ENCODE data around the gene ALDH2. TPM values are rescaled to one million over a fixed set of nuclear protein-coding genes. Genes with fewer than 3 reads are reported as not detected.

The ALDH2 gene
- total and polyA plus RNA-seq, 2 of the 8 experiments (the other 6 are each of a cell fraction or from before 2014, with no cell fraction given), result 25.4 to 43.8 TPM

DNA sequence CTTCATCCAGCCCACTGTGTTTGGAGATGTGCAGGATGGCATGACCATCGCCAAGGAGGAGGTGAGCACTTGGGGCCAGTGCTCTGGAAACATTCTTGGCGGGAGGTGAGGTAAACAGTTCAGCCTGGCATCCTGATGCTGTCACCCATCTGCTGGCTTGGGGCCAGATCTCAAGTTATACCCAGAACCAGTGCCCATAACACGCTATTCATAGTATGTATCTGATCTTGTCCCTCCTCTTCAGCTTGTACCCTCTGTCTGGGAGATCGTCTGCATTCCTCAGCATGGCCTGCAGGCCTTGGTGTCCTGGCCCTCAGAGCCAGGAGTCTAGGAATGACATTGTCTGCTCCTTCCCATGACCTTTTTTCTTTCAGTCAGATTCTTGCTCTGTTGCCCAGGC lies 31.4 kb downstream of the ALDH2 start:
- Histone ChIP-seq H3K23me2 (ENCODE audit: low read depth, low read length) (no peaks in the 10 kb centered on the region), H4K20me1 (replicated peaks in 1 of 2; ENCODE audit: control insufficient read depth in 1 of 2, insufficient read depth in 2 of 2, low read length in 2 of 2) (no peaks in the 10 kb centered on the region), H3K23ac (ENCODE audit: insufficient read length) (no peak overlapping the region), H4K91ac (replicated peaks; ENCODE audit: insufficient read length, low read length) (no peak overlapping the region), H3K4me3 (ENCODE audit: extremely low read depth in 1 of 4, insufficient read depth in 2 of 4, low read depth in 3 of 4, low read length in 4 of 4) (no peak overlapping the region), H2AFZ (ENCODE audit: low read length) (no peak overlapping the region), H2AK5ac (ENCODE audit: low read depth, low read length) (no peak overlapping the region), H3K4ac (replicated peaks; ENCODE audit: insufficient read length, low read depth, low read length) (no peak overlapping the region), H2BK5ac (ENCODE audit: low read depth, low read length) (no peak overlapping the region), H4K5ac (ENCODE audit: insufficient read length, low read depth, low read length) (no peak overlapping the region), H3K79me2 (ENCODE audit: control insufficient read depth in 1 of 2, insufficient read depth in 2 of 2, low read length in 2 of 2) (no peaks in the 10 kb centered on the region), H3K79me1 (ENCODE audit: low read depth, low read length) (no peaks in the 10 kb centered on the region), H2BK15ac (ENCODE audit: low read length) (no peak overlapping the region), H3K56ac (replicated peaks; ENCODE audit: insufficient read length, low read depth, low read length) (no peak overlapping the region), H3K4me1 (replicated peaks in 1 of 4; ENCODE audit: control insufficient read depth in 3 of 4, insufficient read depth in 4 of 4, low read length in 3 of 4) (no peaks in the 10 kb centered on the region), H3K36me3 (ENCODE audit: control insufficient read depth in 2 of 4, insufficient read depth in 4 of 4, low read length in 3 of 4) (peaks cover 7 to 29% (median 20%) of the 10 kb centered on the region in 4 experiments; a peak in 7 of 8 replicates), H3K9me3 (ENCODE audit: insufficient read depth in 2 of 2, low read depth in 1 of 2, low read length in 1 of 2) (no peaks in the 10 kb centered on the region), H3K14ac (ENCODE audit: insufficient read length) (no peak overlapping the region), H3K27ac (ENCODE audit: low read depth, low read length) (no peak overlapping the region), H2BK12ac (ENCODE audit: low read depth, low read length) (no peak overlapping the region), H3K18ac (ENCODE audit: extremely low read depth, low read length) (no peak overlapping the region), H3K27me3 (replicated peaks in 1 of 4; ENCODE audit: control insufficient read depth in 3 of 4, extremely low read depth in 1 of 4, insufficient read depth in 3 of 4, low read length in 3 of 4) (no peaks in the 10 kb centered on the region), H3K4me2 (ENCODE audit: insufficient read depth in 1 of 2, low read depth in 2 of 2, low read length in 2 of 2) (no peak overlapping the region), H2BK20ac (ENCODE audit: low read length) (no peak overlapping the region), H3K9ac (replicated peaks in 1 of 4; ENCODE audit: extremely low read depth in 1 of 4, low read depth in 3 of 4, low read length in 3 of 4) (no peak overlapping the region), H4K8ac (ENCODE audit: extremely low read depth, insufficient read depth, low read length) (no peak overlapping the region), H2BK120ac (replicated peaks; ENCODE audit: low read depth, low read length) (no peak overlapping the region)
- CTCF ChIA-PET (ENCODE audit: partially characterized antibody), result interaction anchor here (1.0 to 1.9 kb wide), 2 partner anchors 10 to 44 kb away, joined by 3 to 4 read pairs; no protein-coding TSS in a partner anchor
- FAIRE-seq (no peak), DNase-seq (ENCODE audit: low read depth in 1 of 2, low spot score in 2 of 2) (no peak)
- TF ChIP-seq RNF2 (IDR thresholded peaks at IDR 0.05; ENCODE audit: borderline replicate concordance, low read depth, low read length, missing control alignments, poor library complexity, severe bottlenecking) (no peak), NANOG (IDR thresholded peaks at IDR 0.05; ENCODE audit: insufficient read depth, low read depth, low read length, poor library complexity, severe bottlenecking) (no peak), SP4 (IDR thresholded peaks at IDR 0.05; ENCODE audit: low read length) (no peak), CHD2 (IDR thresholded peaks at IDR 0.05; ENCODE audit: low read length) (no peak), EP300 (IDR thresholded peaks at IDR 0.05; ENCODE audit: borderline replicate concordance in 1 of 2, low read depth in 2 of 2, low read length in 2 of 2) (no peak), SP1 (IDR thresholded peaks at IDR 0.05; ENCODE audit: low read depth, low read length) (no peak), GABPA (IDR thresholded peaks at IDR 0.05; ENCODE audit: borderline replicate concordance, insufficient read depth, low read length) (no peak)
- TF ChIP-seq, protein P1, sequence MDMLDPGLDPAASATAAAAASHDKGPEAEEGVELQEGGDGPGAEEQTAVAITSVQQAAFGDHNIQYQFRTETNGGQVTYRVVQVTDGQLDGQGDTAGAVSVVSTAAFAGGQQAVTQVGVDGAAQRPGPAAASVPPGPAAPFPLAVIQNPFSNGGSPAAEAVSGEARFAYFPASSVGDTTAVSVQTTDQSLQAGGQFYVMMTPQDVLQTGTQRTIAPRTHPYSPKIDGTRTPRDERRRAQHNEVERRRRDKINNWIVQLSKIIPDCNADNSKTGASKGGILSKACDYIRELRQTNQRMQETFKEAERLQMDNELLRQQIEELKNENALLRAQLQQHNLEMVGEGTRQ (IDR thresholded peaks at IDR 0.05; ENCODE audit: low read length), result no peak
- 99% methylated on average over 4 of the region's 4 CpGs; no CpG with 5 or more reads in 1 of the 2 experiments for WGBS, 2 experiments (ENCODE audit: extremely low coverage in 1 of 2, insufficient coverage in 1 of 2, insufficient read length in 1 of 2, insufficient replicate concordance in 2 of 2, low coverage in 1 of 2, low lambda C conversion rate in 2 of 2, missing lambda C conversion rate in 1 of 2)
- POLR2A ChIA-PET (ENCODE audit: partially characterized antibody), result interaction anchor here (0.6 kb wide), 2 partner anchors 53 to 226 kb away, joined by 3 to 5 read pairs; no protein-coding TSS in a partner anchor
